NCI-H2171 (cell line): Measurements from ENCODE around the gene FCMR.
"Not testable (repeated sequence)": the region's sequence is repeated elsewhere in the genome, so short reads cannot be mapped to it uniquely, and the experiment has no call there.

ENCODE experiments used
- DNase-seq: peaks from one replicate; lab custom pipeline; 2025; lab: John Stamatoyannopoulos, UW

The FCMR gene

DNA sequence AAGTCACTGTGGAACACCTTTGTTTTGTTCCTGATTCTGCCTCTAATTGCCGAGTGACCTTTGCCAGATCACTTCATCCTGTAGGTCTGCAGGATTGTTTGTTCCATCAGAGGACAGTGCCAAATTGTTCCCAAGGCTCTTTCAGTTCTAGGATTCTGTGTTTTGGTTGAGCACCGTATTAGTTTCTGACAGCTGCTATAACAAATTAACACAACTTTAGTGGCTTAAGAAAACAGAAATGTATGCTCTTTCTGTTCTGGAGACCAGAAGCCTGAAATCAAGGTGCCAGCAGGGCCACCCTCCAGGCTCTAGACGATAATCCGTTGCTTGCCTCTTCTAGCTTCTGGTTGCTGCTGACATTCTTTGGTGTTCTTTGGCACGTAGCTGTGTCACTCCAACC, 27.9 kb upstream of the FCMR start:
- DNase-seq: no peak

DNA sequence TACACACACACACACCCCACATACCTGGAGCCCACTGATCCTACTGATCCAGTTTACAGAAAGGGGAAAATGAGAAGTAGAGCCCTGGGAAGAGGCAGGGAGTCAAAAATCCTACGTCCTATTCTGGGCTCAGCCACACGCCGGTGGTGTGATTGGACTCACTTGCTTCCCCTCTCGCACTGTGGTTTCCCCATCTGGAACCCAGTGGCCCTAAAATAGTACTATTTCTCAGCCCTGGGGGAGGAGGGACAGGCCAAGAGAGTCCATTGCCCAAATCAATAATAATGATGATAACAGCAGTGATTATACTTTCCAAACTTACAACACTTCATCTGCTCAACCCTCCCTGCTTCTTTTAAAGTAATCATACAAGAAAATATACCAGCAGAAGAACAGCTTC, 27.5 kb upstream of the FCMR start:
- DNase-seq: no peak

DNA sequence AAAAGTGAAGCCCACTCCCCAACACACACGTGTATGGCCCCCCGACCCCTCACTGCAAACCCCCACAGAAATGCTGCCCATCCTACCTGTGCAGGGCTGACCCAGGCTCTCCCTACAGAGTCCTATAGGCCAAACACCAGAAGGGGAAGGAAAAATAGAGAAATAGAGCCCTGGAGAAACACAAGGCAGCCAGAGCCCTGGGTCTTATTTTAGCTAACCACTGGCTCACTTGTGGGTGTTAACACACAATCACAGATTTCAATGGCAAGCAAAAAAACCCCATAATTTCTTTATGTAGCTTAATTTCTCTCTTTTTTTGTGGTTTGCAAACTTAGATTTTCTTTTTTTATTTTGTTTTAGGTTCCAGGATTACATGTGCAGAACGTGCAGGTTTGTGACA, 25.5 kb upstream of the FCMR start:
- DNase-seq: no peak

DNA sequence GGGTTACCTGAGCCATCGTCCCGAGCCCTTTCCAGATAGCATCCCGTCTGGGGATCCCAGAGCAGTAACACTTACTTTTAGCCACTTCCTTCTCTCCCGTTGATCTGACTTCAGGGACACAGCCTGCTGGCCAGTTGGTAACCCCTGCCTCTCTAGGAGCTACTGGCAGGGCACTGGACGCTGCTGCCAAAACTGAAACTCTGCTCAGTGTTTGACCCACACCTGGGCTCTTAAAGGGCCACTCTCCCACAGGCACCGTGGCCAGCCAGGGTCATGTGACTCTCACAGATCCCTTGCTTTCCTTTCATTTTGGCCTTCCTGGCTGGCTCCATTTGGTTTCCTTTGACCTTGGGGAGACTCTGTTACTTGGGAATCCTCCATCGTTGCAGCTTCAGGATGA, 24.5 kb upstream of the FCMR start, which contains the start of gene PIGR:
Gene PIGR (minus strand): TSS at position 206 of the 400 bp plus-strand sequence. CDS start 5,935 bp downstream, outside the sequence.
- DNase-seq: no peak

DNA sequence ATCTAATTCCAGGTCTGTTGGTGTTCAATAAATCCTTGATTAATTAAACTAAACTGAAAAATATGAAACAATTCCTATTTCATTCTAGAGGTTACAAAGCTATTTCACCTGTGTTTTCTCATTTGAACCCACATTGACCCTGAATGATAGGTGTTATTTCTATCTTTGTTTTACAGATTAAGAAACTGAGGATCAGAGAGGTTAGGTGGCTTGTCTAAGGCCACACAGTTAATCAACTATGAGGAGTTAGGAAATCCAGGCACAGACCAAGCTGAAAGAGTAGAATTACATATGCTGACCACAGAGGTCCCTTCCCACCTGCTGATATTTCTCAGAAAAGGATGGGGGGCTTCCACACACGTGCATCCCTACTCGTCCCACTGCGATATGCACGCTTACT, 24.0 kb upstream of the FCMR start:
- no peak for DNase-seq

DNA sequence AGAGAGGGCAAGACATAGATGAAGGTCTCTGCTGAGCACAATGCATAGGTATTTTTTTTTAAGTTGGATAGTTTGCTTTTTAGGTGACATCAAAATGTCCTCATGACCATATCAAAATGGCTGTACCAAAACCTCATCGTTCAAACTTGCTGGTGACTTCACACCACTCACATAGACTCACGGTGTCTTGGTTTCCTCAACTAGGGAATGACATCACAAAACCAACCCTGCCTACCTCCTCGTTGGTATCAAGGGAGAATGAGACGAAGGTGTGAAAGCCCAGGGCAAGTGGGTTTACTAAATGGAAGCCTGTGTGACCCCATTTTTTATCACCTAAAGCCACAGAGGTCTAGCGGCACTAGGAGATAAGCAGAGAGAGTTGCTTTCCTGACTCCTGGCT, 23.0 kb upstream of the FCMR start:
- no peak for DNase-seq

DNA sequence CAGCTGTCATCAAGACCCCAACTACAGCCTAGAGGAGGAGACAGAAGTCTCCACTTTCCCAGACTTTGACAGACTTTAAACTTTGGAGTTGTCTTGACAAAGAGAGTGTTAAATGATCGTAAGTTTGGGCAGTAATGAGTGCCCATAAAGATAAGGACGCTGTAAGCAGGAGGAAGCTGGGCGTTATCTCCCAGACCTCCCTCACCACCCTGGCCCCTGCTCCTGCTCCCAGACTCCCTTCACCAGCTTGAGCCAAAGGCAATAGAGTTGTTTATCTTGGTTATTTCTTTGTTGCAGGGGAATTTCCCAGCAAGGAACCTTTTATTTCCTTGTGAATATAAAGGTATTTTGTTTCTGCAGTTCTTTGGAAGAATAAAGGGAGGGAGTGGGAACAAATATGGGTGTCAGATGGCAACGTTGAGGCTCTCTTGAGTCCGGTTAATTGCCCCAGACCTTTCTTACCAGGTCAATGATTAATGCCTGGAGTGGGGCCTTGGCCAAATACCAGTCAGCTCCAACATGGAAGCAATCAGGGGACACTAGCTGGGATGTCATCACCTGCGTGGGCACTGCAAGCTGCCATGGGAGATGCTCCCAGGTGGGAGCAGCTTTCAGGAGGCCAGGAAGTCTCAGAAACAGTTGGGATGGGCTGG, 20.2 kb upstream of the FCMR start:
- DNase-seq: no peak

DNA sequence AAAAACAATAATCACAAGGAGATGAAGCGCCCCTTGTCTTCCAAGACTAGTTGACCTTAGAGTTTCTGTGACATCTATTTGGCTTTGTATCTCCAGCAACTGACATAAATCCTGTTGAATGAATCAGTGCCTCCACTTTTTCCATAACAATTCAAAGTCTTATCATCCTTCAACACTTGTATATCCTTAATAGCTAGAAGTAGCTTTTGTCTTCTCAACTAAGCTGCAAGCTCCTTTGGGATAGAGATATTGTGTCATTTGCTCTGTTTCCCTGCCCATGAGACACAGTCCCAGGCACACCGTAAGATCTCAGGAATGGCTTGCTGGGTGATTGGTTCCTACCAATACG, 18.8 kb upstream of the FCMR start:
- no peak for DNase-seq

DNA sequence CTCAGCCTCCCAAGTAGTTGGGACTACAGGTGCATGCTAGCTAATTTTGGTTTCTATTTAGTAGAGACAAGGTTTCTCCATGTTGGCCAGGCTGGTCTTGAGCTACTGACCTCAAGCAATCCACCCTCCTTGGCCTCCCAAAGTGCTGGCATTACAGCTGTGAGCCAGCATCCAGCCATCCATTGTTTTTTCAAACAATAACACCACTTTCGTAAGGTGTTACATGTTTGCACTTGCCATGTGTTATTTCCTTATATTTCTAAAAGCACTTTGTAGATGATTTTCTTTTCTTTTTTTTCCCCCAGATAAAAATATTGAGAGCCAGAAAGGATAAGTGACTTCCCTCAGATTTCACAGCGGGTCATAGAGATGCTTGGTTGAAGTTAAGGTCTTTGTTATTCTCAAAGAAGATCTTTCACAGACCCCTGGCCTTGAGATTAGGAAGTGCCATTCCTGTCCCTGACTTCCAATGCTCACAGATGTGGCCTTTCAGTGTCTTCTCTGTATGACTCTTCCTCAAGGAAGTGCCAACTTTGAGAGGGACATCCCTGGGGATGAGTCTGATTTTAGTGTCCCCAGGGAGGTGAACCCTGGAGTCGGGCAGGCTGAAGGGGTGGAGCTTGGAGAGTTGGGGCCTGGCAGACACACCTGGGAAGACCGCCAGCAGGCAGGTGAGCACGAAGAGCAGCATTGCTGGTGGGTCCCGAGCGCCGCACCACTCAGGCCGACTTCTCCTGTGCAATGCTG, 18.3 kb upstream of the FCMR start:
- DNase-seq: no peak

DNA sequence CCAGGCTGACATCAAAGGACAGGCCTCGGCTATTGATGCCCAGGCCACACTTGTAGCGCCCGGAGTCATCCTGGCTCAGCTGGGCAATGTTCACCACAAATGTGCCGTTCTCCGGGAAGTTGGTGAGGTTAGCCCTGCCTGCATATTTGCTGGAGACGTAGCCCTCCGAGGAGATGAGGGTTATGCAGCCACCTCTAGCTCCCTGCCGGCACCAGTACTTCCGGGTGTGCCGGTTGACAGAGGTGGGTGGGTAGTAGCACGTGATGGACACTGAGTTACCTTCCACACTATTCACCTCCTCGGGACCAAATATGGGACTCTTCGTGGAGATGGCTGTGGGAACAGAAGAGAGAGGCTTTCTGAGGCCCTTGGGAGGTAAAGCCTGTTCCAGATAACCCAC, 17.4 kb upstream of the FCMR start:
- no peak for DNase-seq

DNA sequence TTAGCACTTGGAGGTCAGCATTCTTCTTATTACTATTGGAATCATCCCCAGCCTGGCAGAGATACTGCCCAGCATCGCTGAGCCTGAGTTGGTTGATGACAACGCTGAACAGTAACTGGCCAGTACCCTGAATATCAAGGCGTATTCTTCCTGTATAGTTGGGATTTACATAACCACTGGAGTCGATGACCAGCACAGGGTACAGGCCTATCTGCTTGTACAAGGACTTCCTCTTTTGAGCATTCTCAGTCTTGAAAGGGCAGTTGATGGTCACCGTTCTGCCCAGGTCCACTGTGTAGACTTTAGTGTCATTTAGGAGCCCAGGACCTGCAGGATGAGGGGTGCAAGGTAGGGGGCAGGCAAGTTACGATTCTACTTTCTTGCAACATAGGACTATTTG, 15.7 kb upstream of the FCMR start:
- no peak for DNase-seq

DNA sequence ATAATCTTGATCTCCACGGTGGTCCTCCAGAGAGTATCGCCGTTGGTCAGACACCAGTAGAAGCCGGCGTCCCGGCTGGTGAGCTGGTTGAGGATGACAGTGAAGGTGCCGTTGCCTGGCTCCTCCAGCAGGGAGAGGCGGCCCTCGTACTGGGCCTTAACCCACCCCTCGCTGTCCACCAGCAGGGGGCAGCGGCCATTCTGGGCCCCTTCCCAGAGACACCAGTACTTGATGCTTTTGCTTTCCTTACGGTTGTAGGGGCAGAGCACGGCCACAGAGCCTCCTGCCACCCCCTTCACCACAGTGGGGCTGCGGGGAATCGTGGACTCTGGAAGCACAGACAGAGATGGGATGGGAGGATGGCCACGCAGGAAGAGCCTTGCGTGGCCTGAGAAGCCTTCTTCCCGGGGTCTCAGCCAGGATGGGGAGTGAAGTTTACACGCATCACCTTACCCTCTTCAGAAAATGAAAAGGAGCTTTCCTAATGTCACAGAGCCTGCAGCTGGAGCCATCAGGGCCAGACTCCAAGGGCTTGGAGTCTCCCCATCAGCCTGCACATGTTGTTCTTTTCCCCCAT, 13.8 kb upstream of the FCMR start:
- no peak for DNase-seq

DNA sequence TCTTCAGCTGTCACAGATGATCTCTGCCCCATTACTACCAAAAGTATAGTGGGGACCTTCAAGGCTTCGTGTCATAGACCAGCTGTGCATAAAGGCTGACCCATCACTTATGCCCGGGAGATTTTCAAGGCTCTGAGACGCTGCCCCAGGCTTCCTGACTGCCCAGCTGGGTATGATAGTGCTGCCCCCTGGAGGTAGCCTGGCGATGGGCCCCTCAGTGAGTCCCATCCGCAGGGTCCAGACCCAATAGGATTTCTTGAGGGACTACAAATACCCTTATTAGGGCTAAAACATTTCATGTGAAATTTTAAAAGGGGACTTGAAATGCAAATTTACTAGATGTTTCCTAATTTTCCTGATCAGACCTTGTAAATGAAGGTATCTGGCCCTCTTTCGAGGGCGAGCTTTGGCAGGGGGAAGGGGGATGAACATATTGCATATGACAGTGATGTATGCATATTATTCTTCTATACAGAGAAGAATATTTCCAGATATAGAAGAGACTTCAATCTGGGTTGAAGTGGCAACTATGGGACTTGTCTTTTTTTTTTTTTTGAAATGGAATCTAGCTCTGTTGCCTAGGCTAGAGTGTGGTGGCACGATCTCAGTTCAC, 11.7 kb upstream of the FCMR start:
- no peak for DNase-seq

DNA sequence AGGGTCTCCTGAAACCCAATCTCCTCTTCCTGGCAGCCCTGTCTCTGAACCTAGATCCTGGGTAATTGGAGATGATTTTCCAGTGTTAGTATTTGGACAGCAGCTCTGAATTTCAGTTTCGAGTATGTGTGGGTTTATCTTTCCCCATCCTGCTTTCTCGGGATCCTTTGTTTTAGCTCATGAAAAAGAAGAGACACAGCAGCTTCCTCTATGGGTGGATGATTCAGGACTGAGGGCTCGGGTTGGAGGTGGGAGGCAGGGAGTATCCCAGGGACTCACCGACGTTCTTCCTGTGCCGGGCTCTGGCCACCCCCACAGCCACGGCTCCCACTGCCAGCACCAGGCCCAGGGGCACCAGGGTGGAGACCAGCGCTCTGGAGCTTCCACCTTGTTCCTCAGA, 10.4 kb upstream of the FCMR start:
- no peak for DNase-seq

DNA sequence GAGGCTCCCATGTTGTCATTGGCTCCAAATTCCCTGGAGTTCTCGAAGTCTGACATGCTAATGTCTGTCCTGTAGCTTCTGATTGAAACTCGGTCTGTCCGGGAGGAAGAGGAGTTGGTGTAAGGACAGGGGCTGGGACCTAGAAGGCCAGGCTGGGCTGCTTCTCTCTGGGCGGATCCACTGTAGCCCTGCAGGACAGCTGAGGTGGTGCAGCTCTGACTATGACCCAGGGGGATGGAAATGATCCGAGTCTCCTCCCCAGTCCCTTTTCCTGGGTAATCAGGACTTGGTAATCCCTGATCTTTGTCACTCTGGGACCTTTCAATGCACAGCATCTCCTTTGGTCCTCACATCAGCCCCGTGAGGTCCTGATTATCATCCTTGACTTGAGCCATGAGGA, 10.0 kb upstream of the FCMR start:
- DNase-seq: no peak

DNA sequence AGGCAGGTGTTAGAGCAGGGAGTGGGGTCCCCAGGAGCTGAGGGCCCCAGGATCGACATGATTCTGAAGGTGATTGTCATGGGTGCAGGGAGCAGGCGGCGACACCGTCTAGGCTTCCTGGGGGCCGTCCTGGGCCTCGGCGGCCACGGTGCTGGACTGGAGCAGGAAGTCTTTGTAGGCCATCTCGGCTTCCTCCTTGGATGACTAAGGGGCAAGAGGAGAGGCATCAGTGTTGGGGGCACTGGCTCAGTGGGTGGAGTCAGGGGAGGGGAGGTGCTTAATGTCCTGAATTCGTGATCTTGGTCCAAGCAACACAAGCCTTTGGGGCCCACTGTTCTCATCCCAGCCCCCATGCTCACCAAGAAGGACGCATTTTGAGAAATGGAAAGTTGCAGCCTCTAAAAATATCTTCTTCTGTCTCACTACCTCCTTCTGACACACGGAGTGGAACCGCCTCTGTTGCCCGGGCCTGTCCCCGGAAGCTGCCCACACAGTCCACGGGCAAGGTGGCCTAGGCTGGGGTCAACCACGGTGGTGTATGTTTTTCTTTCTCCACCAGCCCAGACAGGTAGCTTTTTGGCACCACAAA, 8.6 kb upstream of the FCMR start:
- DNase-seq: no peak

DNA sequence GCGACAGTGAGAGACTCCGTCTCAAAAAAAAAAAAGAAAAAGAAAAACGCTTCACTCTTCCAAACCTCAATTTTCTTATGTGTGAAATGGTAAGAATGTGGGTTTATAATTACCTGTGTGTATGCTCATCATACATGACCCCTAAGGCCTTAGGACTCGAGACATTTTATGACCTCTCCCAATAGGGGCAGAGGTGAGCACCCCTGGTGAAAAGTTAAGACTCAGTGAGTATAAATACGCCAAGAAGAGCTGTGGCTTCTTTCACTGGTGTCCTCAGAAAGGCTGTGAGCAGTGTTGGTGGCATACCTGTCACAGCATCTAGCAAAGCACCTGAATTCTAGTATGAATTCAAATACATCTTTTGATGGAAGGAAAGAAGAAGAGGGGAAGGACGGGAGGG, 7.8 kb upstream of the FCMR start:
- DNase-seq: no peak

DNA sequence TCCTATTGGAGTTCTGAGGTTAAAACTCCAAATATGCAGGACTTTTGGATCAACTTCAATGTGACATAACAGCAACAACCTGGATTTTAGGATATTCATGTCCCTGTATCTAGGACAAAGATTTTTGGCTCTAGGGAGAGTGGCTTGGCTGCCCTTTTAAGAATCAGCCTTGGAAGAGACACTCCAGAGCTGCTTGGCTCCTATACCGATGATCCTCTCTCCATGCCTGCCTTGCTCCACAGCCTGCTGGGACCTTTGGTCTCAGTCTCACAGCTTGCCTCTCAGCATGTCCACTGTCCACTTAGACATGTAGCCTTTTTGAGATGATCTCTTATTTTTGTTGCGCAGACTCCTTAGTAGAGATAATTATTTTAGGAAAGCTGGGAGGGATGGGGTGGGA, 4.5 kb upstream of the FCMR start:
- no peak for DNase-seq

DNA sequence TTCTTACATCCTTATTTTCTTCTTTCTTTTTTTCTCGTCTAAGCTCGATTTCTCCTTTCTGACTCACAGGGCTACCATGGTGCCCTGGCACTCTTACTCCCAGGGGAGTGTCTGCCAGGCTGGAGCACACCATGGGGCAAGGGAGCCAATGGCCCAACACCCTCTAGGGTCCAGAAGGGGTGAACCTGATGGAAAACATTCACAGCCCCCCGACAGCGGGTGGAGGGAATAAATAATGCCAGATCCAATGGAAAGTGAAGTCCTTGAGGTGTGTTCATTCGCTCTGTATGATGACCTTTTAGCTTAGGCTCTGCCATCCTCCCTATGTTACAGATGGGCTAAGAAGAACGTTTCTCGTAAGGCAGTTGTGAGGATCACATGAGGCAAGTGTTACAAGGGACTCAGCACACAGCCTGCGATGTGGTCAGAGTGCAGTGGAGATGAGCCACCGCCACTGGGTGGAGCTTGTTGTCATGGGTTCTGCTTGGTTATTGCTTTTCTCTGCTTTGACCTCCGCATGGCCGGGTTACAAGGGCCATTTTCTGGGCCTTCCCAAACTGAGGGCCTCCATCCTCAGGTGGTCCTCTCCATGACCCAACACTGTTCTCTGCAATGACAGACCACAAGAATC, 3.5 kb upstream of the FCMR start:
- no peak for DNase-seq

DNA sequence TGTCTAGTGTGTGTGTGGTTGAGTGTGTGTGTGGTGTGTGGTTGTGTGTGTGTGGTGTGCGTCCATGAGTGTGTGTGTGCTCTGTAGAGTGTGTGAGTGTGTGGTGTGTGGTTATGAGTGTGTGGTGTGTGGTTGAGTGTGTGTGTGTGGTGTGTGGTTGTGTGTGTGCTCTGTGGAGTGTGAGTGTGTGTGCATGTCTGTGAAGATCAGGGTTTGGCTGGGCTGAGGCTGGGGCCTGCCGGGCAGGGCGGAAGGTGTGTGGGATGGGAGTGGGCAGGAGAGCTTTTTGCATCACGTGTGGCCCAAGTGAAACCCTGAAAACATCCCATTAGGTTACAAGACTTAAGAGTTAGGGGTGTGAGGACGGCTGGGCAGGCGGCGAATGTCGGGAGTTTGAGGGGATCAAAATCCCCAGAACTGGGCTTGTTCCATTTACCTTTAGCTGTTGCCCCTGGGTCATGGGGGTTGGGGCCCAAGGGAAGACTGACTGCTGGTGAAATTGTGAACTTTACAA, 2.9 kb upstream of the FCMR start:
- DNase-seq: no peak

DNA sequence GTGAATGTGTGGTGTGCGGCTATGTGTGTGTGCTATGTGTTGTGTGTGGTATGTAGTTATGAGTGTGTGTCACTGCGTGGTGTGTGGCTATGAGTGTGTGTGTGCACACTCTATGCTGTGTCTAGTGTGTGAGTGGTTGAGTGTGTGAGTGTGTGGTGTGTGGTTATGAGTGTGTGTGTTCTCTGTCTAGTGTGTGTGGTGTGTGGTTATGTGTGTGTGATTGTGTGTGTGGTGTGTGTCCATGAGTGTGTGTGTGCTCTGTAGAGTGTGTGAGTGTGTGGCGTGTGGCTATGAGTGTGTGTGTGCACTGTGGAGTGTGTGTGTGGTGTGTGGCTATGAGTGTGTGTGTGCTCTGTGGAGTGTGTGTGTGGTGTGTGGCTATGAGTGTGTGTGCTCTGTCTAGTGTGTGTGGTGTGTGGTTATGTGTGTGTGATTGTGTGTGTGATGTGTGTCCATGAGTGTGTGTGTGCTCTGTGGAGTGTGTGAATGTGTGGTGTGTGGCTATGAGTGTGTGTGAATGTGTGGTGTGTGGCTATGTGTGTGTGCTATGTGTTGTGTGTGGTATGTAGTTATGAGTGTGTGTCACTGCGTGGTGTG, 2.3 kb upstream of the FCMR start:
- DNase-seq: not testable (repeated sequence)
